ENCODE results near the gene CPNE9. TPM values are rescaled to one million over a fixed set of nuclear protein-coding genes. Genes with fewer than 3 reads are reported as not detected.
A peak's percentile ranks its signal among the peaks of the same experiment; 100 is the strongest.

Gene CPNE9
- total RNA-seq, 1 experiment from 2014 or later, result 0.07 TPM

DNA sequence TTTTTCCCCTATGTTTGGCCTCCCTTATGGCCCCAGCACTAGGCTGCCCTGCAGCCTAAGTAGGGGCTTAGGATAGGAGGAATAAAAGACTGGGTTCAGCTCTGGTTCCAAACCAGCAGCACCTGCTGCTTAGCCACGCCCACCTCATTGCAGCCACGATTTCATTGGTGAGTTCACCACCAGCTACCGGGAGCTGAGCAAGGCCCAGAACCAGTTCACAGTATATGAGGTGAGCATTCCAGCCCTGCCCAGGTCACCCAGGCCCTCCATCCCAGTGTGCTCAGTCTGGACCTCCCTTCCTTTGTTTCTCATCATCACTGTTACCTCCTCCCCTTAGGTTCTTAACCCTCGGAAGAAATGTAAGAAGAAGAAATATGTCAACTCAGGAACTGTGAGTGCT is 11.5 kb downstream of the CPNE9 start:
- no peaks in the 10 kb centered on the region for H4K20me1 ChIP-seq (ENCODE audit: low read length)
- DNase-seq (peak; percentile 32), ATAC-seq (peak; percentile 48)
- H3K9ac ChIP-seq (ENCODE audit: low read length), result no peak overlapping the region
- no peaks in the 10 kb centered on the region for H3K36me3 ChIP-seq (ENCODE audit: low read depth, low read length)
- H3K4me2 ChIP-seq (ENCODE audit: low read length), result no peak overlapping the region
- H3F3A ChIP-seq (ENCODE audit: low read length, unreplicated experiment), result no peaks in the 10 kb centered on the region
- no TSS peak for BruUV-seq (replicated peaks)
- H3K4me3 ChIP-seq (ENCODE audit: low read length), result no peak overlapping the region
- peaks cover 7% of the 10 kb centered on the region for H3K4me1 ChIP-seq (ENCODE audit: insufficient read depth, low read length)
- H3K79me2 ChIP-seq (ENCODE audit: low read length), result no peaks in the 10 kb centered on the region
- no peaks in the 10 kb centered on the region for H3K9me3 ChIP-seq (ENCODE audit: low read length)
- no peaks in the 10 kb centered on the region for H3K9me2 ChIP-seq (replicated peaks; ENCODE audit: low read length)
- CTCF ChIA-PET, result no interaction called here
- TF ChIP-seq, protein P1, sequence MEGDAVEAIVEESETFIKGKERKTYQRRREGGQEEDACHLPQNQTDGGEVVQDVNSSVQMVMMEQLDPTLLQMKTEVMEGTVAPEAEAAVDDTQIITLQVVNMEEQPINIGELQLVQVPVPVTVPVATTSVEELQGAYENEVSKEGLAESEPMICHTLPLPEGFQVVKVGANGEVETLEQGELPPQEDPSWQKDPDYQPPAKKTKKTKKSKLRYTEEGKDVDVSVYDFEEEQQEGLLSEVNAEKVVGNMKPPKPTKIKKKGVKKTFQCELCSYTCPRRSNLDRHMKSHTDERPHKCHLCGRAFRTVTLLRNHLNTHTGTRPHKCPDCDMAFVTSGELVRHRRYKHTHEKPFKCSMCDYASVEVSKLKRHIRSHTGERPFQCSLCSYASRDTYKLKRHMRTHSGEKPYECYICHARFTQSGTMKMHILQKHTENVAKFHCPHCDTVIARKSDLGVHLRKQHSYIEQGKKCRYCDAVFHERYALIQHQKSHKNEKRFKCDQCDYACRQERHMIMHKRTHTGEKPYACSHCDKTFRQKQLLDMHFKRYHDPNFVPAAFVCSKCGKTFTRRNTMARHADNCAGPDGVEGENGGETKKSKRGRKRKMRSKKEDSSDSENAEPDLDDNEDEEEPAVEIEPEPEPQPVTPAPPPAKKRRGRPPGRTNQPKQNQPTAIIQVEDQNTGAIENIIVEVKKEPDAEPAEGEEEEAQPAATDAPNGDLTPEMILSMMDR (conservative IDR thresholded peaks at IDR 0.05; ENCODE audit: low read depth, low read length), result no peak
- no peak for TF ChIP-seq EZH2 (IDR thresholded peaks at IDR 0.05; ENCODE audit: low read length, unreplicated experiment)
- no peak for TF ChIP-seq EZH2phosphoT487 (IDR thresholded peaks at IDR 0.05; ENCODE audit: borderline replicate concordance, low read length)
- POLR2A ChIA-PET (ENCODE audit: unreplicated experiment), result no interaction called here
- H3K27me3 ChIP-seq (ENCODE audit: low read length), result peaks cover 28% of the 10 kb centered on the region
- no peak overlapping the region for H3K27ac ChIP-seq (ENCODE audit: low read length)
- intact Hi-C loops (cut with micrococcal nuclease), result loop anchor here (5.0 to 10.0 kb wide), 3 partner anchors 60 to 217 kb away; partner anchors contain the start of genes ARPC4, CRELD1 and TADA3
- no peak overlapping the region for H2AFZ ChIP-seq (ENCODE audit: low read length)

DNA sequence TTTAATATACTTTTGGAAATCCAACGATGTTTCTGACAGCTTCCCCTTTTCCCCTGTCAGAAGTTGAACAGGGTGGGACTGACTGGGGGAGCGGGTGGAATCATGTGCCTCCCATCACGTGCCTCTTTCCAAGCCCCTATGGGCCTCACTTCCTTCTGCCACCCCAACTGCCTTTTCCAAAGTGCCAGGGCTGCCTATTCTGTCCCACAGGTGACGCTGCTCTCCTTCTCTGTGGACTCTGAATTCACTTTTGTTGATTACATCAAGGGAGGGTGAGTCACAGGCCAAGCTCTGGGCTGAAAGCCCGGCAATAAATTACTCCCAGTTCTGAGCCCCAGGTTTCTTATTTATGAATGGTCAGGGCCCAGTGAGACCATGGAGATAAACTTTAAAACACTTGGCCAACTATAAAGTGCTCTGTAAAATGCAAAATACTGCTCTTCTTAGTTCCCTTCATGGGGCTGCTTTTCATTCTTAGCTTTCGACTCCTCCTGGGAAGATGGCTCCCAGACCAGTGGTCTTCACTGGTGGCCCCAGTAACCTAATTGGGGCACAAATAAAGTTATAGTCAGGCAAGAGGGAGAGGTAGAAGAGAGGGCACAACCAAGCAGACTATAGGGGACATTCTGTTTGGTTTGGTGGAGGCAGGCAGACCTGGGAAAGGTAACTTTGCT is 12.3 kb downstream of the CPNE9 start:
- ATAC-seq (peak; percentile 98), DNase-seq (peak; percentile 96)
- intact Hi-C loops (cut with micrococcal nuclease), result loop anchor here (1.0 to 10.0 kb wide), 6 partner anchors 15 to 216 kb away; partner anchors contain the start of genes ARPC4, BRPF1, CRELD1 and OGG1
- peak overlapping the region; percentile 22; the same call in 1 of the 2 replicates for H3K4me2 ChIP-seq (ENCODE audit: low read length)
- peaks cover 23% of the 10 kb centered on the region for H3K27me3 ChIP-seq (ENCODE audit: low read length)
- POLR2A ChIA-PET (ENCODE audit: unreplicated experiment), result no interaction called here
- no TSS peak for BruUV-seq (replicated peaks)
- H3K9me3 ChIP-seq (ENCODE audit: low read length), result no peaks in the 10 kb centered on the region
- no peak overlapping the region for H3K27ac ChIP-seq (ENCODE audit: low read length)
- peaks cover 7% of the 10 kb centered on the region for H3K4me1 ChIP-seq (ENCODE audit: insufficient read depth, low read length)
- H3K36me3 ChIP-seq (ENCODE audit: low read depth, low read length), result no peaks in the 10 kb centered on the region
- no peak overlapping the region for H2AFZ ChIP-seq (ENCODE audit: low read length)
- TF ChIP-seq, protein P1 (conservative IDR thresholded peaks at IDR 0.05; ENCODE audit: low read depth, low read length), result peak; percentile 98
- TF ChIP-seq EZH2 (IDR thresholded peaks at IDR 0.05; ENCODE audit: low read length, unreplicated experiment), result no peak
- H3K4me3 ChIP-seq (ENCODE audit: low read length), result no peak overlapping the region
- no peaks in the 10 kb centered on the region for H3F3A ChIP-seq (ENCODE audit: low read length, unreplicated experiment)
- H3K79me2 ChIP-seq (ENCODE audit: low read length), result no peaks in the 10 kb centered on the region
- H3K9me2 ChIP-seq (replicated peaks; ENCODE audit: low read length), result no peaks in the 10 kb centered on the region
- H3K9ac ChIP-seq (ENCODE audit: low read length), result no peak overlapping the region
- H4K20me1 ChIP-seq (ENCODE audit: low read length), result no peaks in the 10 kb centered on the region
- CTCF ChIA-PET, result interaction anchor here (0.5 to 1.2 kb wide), 5 partner anchors 12 to 502 kb away, joined by 3 to 6 read pairs (median 3); no protein-coding TSS in a partner anchor
